Superior temporal gyrus (tissue), 1 donor: ENCODE data around the gene STMN3.
"Not testable (repeated sequence)": the region's sequence is repeated elsewhere in the genome, so short reads cannot be mapped to it uniquely, and the experiment has no call there.

ENCODE experiments used
- DNase-seq: peaks from one replicate; pipeline ENCODE4 v3.0.0-alpha.2; 2016; ENCODE audit errors: extremely low spot score

The STMN3 gene

GRCh38 chr20:63613863-63614594 lies 39.2 kb downstream of the STMN3 start:
- not testable (repeated sequence) for DNase-seq

DNA sequence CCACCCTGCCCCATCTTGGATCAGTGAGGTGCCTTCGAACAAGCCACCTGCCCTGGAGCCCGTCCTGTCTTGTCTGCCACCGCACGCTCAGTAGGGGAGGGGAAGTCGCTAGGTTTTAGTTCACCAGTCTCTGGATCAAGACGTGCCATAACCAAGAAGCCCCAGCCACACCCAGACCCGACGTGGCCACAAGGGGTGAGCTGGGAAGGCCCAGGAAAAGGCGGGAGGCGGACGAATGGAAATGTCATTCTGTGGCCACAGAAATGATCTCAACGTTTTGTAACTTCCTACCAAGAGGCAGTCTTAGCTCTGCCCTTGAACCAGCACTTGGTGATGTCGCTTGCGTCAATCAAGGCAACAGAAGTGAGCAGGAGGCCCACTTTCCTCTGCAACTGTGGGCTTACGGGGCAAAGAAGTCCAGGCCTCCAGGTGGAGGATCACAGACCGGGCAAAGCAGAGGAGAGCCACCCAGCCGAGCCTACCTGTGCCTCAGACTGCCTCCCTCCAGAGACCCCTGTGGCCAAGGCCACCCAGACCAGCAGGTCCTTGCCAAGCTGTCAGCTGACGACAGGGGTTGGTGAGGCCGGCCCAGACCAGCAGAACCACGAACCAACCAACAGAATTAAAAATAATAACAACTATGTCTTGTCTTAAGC lies 40.8 kb downstream of the STMN3 start:
- no peak for DNase-seq

- DNase-seq = no peak
These were observed 41.6 kb downstream of the STMN3 start for GRCh38 chr20:63611646-63612045.

DNA sequence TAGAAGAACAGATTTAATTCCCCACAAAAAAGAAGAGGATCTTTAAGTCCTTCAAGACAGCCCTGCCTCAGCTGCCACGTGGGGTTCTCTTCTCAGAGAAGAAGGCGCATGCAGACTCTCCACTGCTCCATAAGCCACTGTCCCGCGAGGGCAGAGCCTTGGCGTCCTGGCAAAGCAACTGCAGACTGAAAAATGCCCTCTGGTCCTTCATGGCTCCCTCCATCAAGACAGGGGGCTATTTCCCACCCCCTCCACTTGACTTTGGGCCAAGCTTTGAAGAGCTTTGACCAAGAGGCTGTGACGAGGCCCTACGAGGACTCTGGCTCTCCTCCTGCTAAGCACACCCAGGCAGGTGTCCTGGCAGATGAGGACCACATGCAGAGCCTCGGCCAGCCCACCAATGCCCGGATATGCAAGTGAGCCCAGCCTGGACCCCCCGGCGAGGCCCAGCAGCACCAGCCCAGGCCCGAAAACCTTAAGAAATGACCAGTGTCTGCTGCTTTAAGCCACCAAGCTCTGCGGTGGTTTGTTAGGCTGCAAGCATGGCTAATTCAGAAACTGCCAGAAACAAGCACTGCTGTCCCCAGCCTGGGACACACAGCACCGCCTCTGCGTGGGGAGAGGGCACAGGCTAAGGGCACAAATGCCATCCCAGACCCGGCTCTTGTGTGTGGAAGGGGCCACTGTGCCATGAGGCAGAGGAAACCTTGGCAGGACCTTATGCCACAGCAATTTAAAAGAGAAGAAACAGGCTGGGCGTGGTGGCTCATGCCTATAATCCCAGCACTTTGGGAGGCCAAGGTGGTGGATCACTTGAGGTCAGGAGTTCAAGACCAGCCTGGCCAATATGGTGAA lies 42.4 kb downstream of the STMN3 start:
- DNase-seq = no peak

- no peak for DNase-seq
These were observed 46.5 kb downstream of the STMN3 start for GRCh38 chr20:63606686-63607085.

DNA sequence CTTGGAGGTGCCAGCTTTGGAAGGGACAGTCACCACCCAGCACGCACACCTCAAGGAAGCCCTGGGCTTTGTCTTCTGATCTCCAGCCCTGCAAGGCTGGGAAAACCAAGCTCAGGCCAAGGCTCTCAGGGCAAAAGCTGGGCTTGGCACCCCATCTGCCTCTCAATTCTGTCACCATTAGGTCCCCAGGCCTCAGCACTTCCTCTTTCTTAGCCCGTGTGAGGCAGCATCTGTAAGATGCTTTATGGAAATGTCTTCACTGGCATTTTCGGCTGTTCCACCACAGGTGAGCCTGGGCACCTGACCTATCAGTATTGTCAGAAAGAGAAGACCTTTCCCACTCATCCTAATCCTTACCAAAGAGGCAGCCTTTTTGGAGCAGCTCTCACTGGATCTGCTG lies 50.9 kb downstream of the STMN3 start:
- no peak for DNase-seq

DNA sequence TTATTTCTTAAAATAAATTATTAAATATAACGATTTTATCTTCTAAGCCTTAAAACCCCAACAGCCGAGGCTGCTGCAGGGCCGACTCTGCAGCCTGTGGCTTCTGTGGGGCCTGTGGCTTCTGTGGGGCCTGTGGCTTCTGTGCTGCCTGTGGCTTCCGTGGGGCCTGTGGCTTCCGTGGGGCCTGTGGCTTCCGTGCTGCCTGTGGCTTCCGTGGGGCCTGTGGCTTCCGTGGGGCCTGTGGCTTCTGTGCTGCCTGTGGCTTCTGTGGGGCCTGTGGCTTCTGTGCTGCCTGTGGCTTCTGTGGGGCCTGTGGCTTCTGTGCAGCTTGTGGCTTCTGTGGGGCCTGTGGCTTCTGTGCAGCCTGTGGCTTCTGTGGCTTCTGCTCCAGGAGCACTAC lies 51.5 kb downstream of the STMN3 start:
- not testable (repeated sequence) for DNase-seq

- DNase-seq = no peak
These were observed 53.7 kb downstream of the STMN3 start for GRCh38 chr20:63599396-63600050.

DNA sequence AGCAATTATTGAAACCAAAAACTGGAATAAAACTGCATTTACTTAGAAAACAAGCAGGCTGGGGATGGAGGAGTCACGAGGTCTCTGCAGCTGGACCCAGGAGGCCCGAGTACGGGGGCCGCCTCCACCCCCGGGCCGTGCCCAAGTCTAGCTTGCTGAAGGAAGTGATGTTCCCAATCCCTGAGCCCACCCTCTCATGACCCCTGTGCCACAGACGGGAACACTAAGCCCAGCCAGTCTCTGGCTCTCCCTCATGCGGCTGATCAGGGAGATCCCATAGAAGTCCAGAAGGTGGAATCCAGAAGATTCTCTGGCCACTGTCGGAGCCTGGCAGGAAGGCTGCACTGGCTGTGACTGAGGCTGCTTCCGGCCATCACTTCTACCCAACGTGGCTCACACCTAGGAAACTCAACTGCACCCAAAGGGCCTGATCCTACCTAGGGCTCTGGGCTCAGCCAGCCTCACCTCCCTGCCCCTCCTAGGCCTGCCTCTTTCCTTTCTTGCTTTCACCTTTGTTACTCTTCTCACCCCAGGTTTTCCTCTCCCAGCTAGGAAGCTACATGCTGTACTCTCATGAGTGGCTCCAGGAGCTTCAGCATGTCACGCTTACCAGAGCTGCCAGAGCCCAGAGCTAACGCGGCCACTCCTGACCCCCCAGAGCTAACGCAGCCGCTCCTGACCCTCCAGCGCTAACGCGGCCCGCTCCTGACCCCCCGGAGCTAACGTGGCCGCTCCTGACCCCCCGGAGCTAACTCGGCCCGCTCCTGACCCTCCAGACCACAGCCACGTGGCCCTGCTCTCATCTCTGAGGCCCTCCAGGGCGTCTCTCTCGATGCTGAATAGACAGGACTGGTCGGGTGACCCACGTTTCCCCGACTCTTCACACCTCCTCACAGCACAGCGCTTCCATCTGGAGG lies 54.5 kb downstream of the STMN3 start:
- no peak for DNase-seq

DNA sequence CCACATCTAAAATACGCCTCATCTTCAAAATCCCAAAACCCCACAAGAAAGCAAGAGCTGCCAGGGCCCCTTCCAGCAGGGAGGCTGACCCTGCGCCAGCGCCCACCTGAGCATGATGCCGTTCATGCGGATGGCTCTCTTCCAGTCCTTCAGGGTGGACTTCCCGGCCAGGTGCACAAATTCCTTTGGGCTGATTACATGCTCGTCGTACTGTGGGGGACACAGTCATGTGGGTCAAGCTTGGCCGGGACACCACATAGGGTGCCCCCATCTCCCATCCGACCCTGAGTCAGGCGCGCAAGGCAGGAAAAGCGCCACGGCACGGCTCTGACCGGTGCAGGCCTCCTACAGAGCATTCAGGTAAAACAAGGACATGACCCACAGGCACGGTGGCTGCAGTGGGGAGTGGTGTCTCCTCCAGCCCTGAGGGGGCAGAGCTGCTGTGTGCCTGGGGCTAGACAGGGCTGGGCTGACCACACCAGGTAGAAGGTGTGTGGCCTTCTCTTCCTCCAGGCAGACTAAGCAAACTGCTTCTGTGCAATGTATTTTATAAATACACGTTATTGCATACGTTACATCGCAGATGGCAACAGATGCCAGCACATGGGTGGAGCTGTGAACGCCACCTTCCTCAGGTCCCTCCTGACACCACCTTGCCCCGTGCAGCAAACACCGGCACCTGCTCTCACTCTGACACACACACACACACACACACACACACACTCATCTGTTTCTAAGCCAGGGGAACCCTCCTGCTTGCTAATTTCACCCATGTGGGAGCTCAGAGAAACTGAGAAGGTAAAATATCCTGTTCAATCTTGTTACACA lies 55.4 kb downstream of the STMN3 start:
- DNase-seq = no peak

DNA sequence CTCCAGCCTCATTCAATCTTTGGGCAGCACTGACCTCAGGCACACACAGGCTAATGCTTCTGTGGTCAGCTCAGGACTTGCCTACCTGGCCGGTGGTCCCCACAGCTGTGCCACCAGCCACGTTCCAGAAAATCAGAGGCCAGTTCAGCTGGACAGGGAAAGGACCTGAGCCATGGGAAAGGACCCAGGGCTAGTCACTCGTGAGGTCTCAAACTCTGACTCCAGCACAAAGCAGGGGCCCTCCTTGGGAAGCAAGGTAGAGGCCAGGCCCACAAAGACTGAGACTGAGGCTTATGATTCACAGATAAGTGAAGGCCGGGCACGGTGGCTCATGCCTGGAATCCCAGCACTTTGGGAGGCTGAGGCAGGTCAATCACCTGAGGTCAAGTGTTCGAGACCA lies 56.8 kb downstream of the STMN3 start:
- no peak for DNase-seq

- DNase-seq = no peak
These were observed 57.7 kb downstream of the STMN3 start for GRCh38 chr20:63595416-63596127.

DNA sequence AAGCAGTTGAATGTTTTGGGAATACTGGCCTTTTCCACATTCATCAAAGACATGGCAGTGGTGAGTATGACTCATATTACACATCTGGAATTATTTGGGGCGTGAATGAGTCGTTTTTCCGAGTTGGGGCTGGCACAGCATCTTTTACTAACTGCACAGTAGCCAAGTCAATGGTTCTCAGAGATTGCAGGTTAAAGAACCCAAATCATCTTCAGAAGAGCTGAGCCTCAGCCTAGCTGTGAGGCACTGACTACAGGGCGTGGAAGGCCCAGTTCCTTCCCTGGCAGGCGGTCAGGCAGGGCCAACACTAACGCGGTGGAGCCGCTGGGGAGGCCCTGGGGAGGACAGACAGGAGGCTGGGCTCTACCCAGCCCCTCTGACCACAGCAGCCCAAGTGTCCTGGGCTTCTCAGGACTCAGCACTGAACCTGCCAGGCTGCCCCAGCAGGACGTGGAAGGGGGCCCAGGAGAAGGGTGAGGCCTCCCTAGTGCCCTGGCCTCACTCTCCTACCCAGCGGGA lies 59.1 kb downstream of the STMN3 start:
- no peak for DNase-seq

DNA sequence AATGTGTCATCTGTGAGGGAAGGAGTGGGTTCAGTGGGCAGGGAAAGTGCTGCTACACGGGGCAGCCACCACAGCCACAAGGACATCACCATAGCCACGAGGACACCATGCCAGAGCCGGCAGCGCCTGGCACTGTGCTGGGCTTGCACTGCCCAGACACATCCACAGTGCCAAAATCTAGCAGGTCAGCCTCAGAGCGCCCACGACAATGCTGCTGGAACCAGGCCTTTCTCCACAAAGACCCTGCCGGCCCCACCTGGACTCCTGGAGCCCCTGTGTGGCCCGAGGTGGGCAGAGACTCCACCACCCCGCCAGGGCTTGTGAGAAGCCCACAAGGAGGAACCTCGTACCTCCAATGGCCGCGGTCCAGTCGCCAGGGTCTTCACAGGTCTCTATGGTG lies 60.6 kb downstream of the STMN3 start:
- no peak for DNase-seq

DNA sequence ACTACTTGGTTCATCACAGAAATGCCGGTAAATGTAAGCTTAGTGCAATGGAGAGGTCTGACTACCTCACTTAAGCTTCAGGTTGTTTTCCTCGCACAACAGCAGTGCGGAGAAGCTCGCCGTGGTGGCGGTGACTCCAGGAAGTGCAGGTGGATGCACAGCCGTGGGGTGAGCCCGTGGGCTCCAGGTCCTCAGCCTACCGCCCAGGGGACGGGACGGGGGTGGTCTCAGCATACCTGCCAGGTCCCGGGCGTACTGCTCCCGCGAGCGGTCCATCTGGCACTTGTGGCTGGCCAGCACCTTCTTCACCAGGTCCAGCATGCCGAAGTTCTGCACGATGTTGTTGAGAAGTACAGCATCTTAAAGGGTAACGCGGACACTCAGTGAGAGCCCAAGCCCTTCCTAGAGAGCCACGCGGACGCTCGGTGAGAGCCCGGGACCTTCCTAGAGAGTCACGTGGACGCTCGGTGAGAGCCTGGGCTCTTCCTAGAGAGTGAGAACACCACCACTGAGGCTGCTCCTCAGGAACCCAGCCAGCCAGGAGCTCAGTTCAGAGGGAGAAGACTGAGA lies 61.4 kb downstream of the STMN3 start:
- DNase-seq = no peak

GRCh38 chr20:63591147-63591533 lies 62.1 kb downstream of the STMN3 start:
- DNase-seq = no peak

DNA sequence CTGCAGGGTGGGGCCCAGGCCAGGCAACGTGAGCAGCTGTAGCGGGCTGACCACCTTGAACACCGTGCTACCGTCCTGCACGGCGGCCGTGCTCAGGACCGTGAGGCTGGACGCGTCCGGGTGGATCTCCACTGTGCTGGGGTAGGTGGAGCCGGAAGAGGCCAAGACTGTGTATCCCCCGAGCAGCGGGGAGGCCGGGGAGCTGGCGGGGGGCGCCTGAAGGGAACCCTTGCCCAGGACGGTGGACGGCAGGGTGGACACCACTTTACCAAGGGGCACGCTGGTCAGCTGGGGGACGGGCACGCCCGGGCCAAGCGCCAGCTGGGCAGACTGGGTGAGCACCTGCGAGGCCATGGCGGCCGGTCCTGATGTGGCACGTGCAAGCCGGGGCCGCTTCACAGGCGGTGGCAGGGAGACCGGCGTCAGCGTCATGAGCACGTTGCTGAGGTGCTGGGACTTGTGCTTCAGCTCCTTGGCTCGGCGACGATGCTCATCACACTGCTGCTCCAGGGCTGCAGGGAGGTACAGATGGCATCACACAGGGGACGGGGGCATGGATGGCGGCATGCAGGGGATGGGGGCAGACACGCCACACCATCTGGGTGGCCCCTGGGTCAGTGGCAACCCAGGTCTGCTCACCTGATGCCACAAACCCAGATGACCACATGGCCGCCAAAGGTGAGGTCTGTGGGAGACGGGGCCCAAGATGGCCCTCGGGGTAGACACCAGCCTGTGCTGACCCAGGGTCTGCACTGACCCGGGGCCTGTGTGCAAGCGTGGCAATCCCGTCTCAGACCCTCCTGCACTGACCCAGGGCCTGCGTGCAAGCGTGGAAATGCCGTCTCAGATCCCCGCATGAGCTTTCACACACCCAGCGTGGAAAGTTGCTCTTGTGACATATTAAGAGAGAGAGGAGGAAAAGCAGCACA lies 62.7 kb downstream of the STMN3 start:
- DNase-seq = no peak
